ENCODE results near the gene ADNP. TPM values are rescaled to one million over a fixed set of nuclear protein-coding genes. Genes with fewer than 3 reads are reported as not detected.

Gene ADNP
- total and polyA plus RNA-seq, 2 of the 4 experiments (the other 2 are of a cell fraction) = 23.3 to 24.8 TPM

DNA sequence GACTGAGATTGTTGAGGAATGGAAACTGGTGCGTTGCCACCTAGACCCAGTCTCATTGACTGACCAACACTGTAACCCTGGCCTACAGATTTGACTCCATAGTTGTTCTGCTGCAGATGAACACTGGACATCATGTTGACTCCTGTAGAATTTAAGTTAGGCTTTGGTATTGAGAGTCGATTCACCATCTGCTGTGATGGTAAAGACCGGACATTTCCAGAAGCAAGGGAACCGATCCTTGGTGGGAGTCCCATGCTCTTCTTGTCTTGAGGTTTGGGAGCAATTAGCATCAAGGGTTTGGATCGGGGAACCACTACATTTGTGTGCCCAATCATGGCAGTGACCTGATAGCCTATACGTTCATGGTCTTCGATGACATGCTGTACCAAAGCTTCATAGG, 37.6 kb downstream of the ADNP start:
- peaks cover 39% of the 10 kb centered on the region for H3K9me1 ChIP-seq (ENCODE audit: insufficient read depth, low read length)
- no peaks in the 10 kb centered on the region for H3K9me3 ChIP-seq (ENCODE audit: control insufficient read depth, insufficient read depth, low read length)
- no peak overlapping the region for H3K27ac ChIP-seq (ENCODE audit: insufficient read depth, low read length)
- H4K91ac ChIP-seq (ENCODE audit: insufficient read depth, low read depth, low read length) = no peak overlapping the region
- no peak overlapping the region for H2AFZ ChIP-seq (replicated peaks; ENCODE audit: low read length, poor library complexity)
- no peak overlapping the region for H3K14ac ChIP-seq (replicated peaks; ENCODE audit: low read depth, low read length)
- no peak overlapping the region for H3K9ac ChIP-seq (ENCODE audit: low read depth, low read length)
- no peak overlapping the region for H3K4me2 ChIP-seq (ENCODE audit: low read depth, low read length)
- ChIA-PET POLR2A (ENCODE audit: unreplicated experiment) (no interaction called here), CTCF (no interaction called here)
- H3K4me1 ChIP-seq (ENCODE audit: control insufficient read depth, insufficient read depth, low read length) = peaks cover 6% of the 10 kb centered on the region
- no peak overlapping the region for H3K4me3 ChIP-seq (ENCODE audit: insufficient read depth, low read depth, low read length)
- H4K8ac ChIP-seq (ENCODE audit: low read depth in 2 of 2, low read length in 2 of 2) = no peak overlapping the region
- in situ Hi-C loops (cut with MboI; ENCODE audit: low sequenced_read_pairs) = no loop called here
- intact Hi-C loops (cut with micrococcal nuclease) = no loop called here
- H4K5ac ChIP-seq (ENCODE audit: low read depth, low read length) = no peak overlapping the region
- no peak overlapping the region for H3K4ac ChIP-seq (ENCODE audit: low read depth, low read length)
- DNase-seq (no peak), ATAC-seq (ENCODE audit: low read depth) (no peak)
- no peak overlapping the region for H3K23ac ChIP-seq (ENCODE audit: low read depth, low read length)
- H2BK15ac ChIP-seq (ENCODE audit: low read depth, low read length) = no peak overlapping the region
- peaks cover 53 to 90% of the 10 kb centered on the region in 2 experiments for H3K79me1 ChIP-seq (ENCODE audit: low read depth in 1 of 2, low read length in 2 of 2)
- WGBS, 2 experiments (ENCODE audit: extremely low coverage in 2 of 2, insufficient read length in 1 of 2) = 100% methylated on average over 5 of the region's 7 CpGs; no CpG with 5 or more reads in 1 of the 2 experiments
- H2AK9ac ChIP-seq (replicated peaks; ENCODE audit: low read depth, low read length, poor library complexity) = no peak overlapping the region
- TF ChIP-seq RAD21 (IDR thresholded peaks at IDR 0.05; ENCODE audit: low read length) (no peak), CHD1 (IDR thresholded peaks at IDR 0.05; ENCODE audit: low read depth, low read length) (no peak), FOS (IDR thresholded peaks at IDR 0.05; ENCODE audit: low read depth, low read length) (no peak), CEBPB (IDR thresholded peaks at IDR 0.05; ENCODE audit: low read depth, low read length) (no peak), BHLHE40 (IDR thresholded peaks at IDR 0.05; ENCODE audit: low read depth, low read length) (no peak), MAZ (IDR thresholded peaks at IDR 0.05; ENCODE audit: borderline replicate concordance, low read depth, low read length) (no peak), POLR2A (IDR thresholded peaks at IDR 0.05; ENCODE audit: low read depth, low read length) (no peak), RFX5 (IDR thresholded peaks at IDR 0.05; ENCODE audit: low read depth, low read length) (no peak)
- TF ChIP-seq, protein P1, sequence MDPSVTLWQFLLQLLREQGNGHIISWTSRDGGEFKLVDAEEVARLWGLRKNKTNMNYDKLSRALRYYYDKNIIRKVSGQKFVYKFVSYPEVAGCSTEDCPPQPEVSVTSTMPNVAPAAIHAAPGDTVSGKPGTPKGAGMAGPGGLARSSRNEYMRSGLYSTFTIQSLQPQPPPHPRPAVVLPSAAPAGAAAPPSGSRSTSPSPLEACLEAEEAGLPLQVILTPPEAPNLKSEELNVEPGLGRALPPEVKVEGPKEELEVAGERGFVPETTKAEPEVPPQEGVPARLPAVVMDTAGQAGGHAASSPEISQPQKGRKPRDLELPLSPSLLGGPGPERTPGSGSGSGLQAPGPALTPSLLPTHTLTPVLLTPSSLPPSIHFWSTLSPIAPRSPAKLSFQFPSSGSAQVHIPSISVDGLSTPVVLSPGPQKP (IDR thresholded peaks at IDR 0.05; ENCODE audit: borderline replicate concordance, low read depth, low read length) = no peak
- TF ChIP-seq, protein P2, sequence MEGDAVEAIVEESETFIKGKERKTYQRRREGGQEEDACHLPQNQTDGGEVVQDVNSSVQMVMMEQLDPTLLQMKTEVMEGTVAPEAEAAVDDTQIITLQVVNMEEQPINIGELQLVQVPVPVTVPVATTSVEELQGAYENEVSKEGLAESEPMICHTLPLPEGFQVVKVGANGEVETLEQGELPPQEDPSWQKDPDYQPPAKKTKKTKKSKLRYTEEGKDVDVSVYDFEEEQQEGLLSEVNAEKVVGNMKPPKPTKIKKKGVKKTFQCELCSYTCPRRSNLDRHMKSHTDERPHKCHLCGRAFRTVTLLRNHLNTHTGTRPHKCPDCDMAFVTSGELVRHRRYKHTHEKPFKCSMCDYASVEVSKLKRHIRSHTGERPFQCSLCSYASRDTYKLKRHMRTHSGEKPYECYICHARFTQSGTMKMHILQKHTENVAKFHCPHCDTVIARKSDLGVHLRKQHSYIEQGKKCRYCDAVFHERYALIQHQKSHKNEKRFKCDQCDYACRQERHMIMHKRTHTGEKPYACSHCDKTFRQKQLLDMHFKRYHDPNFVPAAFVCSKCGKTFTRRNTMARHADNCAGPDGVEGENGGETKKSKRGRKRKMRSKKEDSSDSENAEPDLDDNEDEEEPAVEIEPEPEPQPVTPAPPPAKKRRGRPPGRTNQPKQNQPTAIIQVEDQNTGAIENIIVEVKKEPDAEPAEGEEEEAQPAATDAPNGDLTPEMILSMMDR (conservative IDR thresholded peaks at IDR 0.05; ENCODE audit: low read depth, low read length) = no peak
- no peak overlapping the region for H2BK120ac ChIP-seq (ENCODE audit: low read depth, low read length)
- no TSS peak for BruUV-seq (replicated peaks)
- H2BK20ac ChIP-seq (ENCODE audit: low read depth, low read length) = peak overlapping the region; percentile 5; the same call in 1 of the 2 replicates
- peaks cover 48% of the 10 kb centered on the region for H3K36me3 ChIP-seq (ENCODE audit: control insufficient read depth, insufficient read depth, low read length)
- H3K56ac ChIP-seq (ENCODE audit: extremely low read depth, insufficient read depth, low read length) = no peak overlapping the region
- dilution Hi-C loops (cut with HindIII; ENCODE audit: low sequenced_read_pairs, unreplicated experiment) = no loop called here
- no peak overlapping the region for H3K18ac ChIP-seq (ENCODE audit: low read depth, low read length)
- H2AK5ac ChIP-seq (ENCODE audit: low read depth, low read length) = no peak overlapping the region
- H4K20me1 ChIP-seq (ENCODE audit: insufficient read depth, low read length) = peaks cover 73% of the 10 kb centered on the region
- H2BK5ac ChIP-seq (ENCODE audit: low read depth, low read length, poor library complexity, severe bottlenecking) = no peak overlapping the region
- no peaks in the 10 kb centered on the region for H3K27me3 ChIP-seq (ENCODE audit: control insufficient read depth, insufficient read depth, low read length)

Data from IMR-90 (cell line).